ENCODE results near the gene IL17RC. TPM values are rescaled to one million over a fixed set of nuclear protein-coding genes. Genes with fewer than 3 reads are reported as not detected.

The IL17RC gene
- total RNA-seq, 1 donor from 2014 or later = 35.0 TPM

GRCh38 chr3:9903238-9903624 is 13.7 kb upstream of the IL17RC start:
- Histone ChIP-seq H3K27ac (replicated peaks) (peak overlapping the region; percentile 56), H3K4me3 (peak overlapping the region; percentile 37), H3K36me3 (no peaks in the 10 kb centered on the region), H3K9me3 (replicated peaks) (no peaks in the 10 kb centered on the region), H3K4me1 (peaks cover 18% of the 10 kb centered on the region), H3K27me3 (ENCODE audit: low read depth) (no peaks in the 10 kb centered on the region)
- intact Hi-C loops (cut with micrococcal nuclease) = no loop called here
- DNase-seq = no peak
- TF ChIP-seq CTCF (IDR thresholded peaks at IDR 0.05; ENCODE audit: borderline replicate concordance) = no peak

GRCh38 chr3:9903904-9904303 is 13.0 kb upstream of the IL17RC start:
- no peak for TF ChIP-seq CTCF (IDR thresholded peaks at IDR 0.05; ENCODE audit: borderline replicate concordance)

GRCh38 chr3:9906480-9906879 is 10.4 kb upstream of the IL17RC start:
- no peak for TF ChIP-seq CTCF (IDR thresholded peaks at IDR 0.05; ENCODE audit: borderline replicate concordance)
- Histone ChIP-seq H3K4me3 (no peak overlapping the region), H3K27me3 (ENCODE audit: low read depth) (no peaks in the 10 kb centered on the region), H3K4me1 (peaks cover 18% of the 10 kb centered on the region), H3K9me3 (replicated peaks) (no peaks in the 10 kb centered on the region), H3K36me3 (no peaks in the 10 kb centered on the region), H3K27ac (replicated peaks) (no peak overlapping the region)
- DNase-seq = no peak
- intact Hi-C loops (cut with micrococcal nuclease) = no loop called here

More at GRCh38 chr3:9903904-9904303, 13.0 kb upstream of the IL17RC start:
- Histone ChIP-seq H3K36me3 (no peaks in the 10 kb centered on the region), H3K4me3 (no peak overlapping the region), H3K27ac (replicated peaks) (no peak overlapping the region), H3K27me3 (ENCODE audit: low read depth) (no peaks in the 10 kb centered on the region), H3K9me3 (replicated peaks) (no peaks in the 10 kb centered on the region), H3K4me1 (peaks cover 18% of the 10 kb centered on the region)
- no peak for DNase-seq
- intact Hi-C loops (cut with micrococcal nuclease) = no loop called here

GRCh38 chr3:9908286-9908685 is 8.6 kb upstream of the IL17RC start:
- Histone ChIP-seq H3K27me3 (ENCODE audit: low read depth) (no peaks in the 10 kb centered on the region), H3K4me3 (no peak overlapping the region), H3K9me3 (replicated peaks) (no peaks in the 10 kb centered on the region), H3K4me1 (peaks cover 4% of the 10 kb centered on the region), H3K36me3 (no peaks in the 10 kb centered on the region), H3K27ac (replicated peaks) (no peak overlapping the region)
- DNase-seq = no peak
- intact Hi-C loops (cut with micrococcal nuclease) = no loop called here
- TF ChIP-seq CTCF (IDR thresholded peaks at IDR 0.05; ENCODE audit: borderline replicate concordance) = no peak

- intact Hi-C loops (cut with micrococcal nuclease) = no loop called here
- H3K9me3 ChIP-seq (replicated peaks) = no peaks in the 10 kb centered on the region
- TF ChIP-seq CTCF (IDR thresholded peaks at IDR 0.05; ENCODE audit: borderline replicate concordance) = no peak
- DNase-seq = no peak
- H3K27me3 ChIP-seq (ENCODE audit: low read depth) = no peaks in the 10 kb centered on the region
- H3K36me3 ChIP-seq = no peaks in the 10 kb centered on the region
- no peak overlapping the region for H3K4me3 ChIP-seq
- no peak overlapping the region for H3K27ac ChIP-seq (replicated peaks)
- peaks cover 3% of the 10 kb centered on the region for H3K4me1 ChIP-seq
Observed at GRCh38 chr3:9909221-9910013, 7.5 kb upstream of the IL17RC start.
